Measurements from ENCODE around the gene SPRR5. TPM values are rescaled to one million over a fixed set of nuclear protein-coding genes. Genes with fewer than 3 reads are reported as not detected.

Gene SPRR5
- total RNA-seq, 1 donor from 2014 or later: not detected

- Mint-ChIP-seq H3K27me3 (ENCODE audit: low read depth) (no peaks in the 10 kb centered on the region), H3K9me3 (ENCODE audit: low read depth) (no peaks in the 10 kb centered on the region), H3K27ac (ENCODE audit: unreplicated experiment) (no peak overlapping the region), H3K4me1 (ENCODE audit: low read depth) (no peaks in the 10 kb centered on the region), H3K4me3 (ENCODE audit: unreplicated experiment) (no peak overlapping the region), H3K36me3 (ENCODE audit: low read depth) (no peaks in the 10 kb centered on the region)
- no peak for DNase-seq (ENCODE audit: low spot score)
- TF ChIP-seq CTCF (IDR thresholded peaks at IDR 0.05): no peak
Measured at GRCh38 chr1:152980676-152981075, 33.7 kb downstream of the SPRR5 start.

GRCh38 chr1:152981146-152981871, 34.3 kb downstream of the SPRR5 start:
- H3K27ac Mint-ChIP-seq (ENCODE audit: unreplicated experiment): no peak overlapping the region
- no peak for TF ChIP-seq CTCF (IDR thresholded peaks at IDR 0.05)
- DNase-seq (ENCODE audit: low spot score): no peak
- H3K4me3 Mint-ChIP-seq (ENCODE audit: unreplicated experiment): no peak overlapping the region
- no peaks in the 10 kb centered on the region for H3K36me3 Mint-ChIP-seq (ENCODE audit: low read depth)
- peaks cover under 1% of the 10 kb centered on the region for H3K27me3 Mint-ChIP-seq (ENCODE audit: low read depth)
- H3K9me3 Mint-ChIP-seq (ENCODE audit: low read depth): no peaks in the 10 kb centered on the region
- H3K4me1 Mint-ChIP-seq (ENCODE audit: low read depth): no peaks in the 10 kb centered on the region

- DNase-seq (ENCODE audit: low spot score): no peak
- Mint-ChIP-seq H3K9me3 (ENCODE audit: low read depth) (no peaks in the 10 kb centered on the region), H3K4me3 (ENCODE audit: unreplicated experiment) (no peak overlapping the region), H3K4me1 (ENCODE audit: low read depth) (no peaks in the 10 kb centered on the region), H3K36me3 (ENCODE audit: low read depth) (no peaks in the 10 kb centered on the region), H3K27me3 (ENCODE audit: low read depth) (peaks cover 1% of the 10 kb centered on the region), H3K27ac (ENCODE audit: unreplicated experiment) (no peak overlapping the region)
- TF ChIP-seq CTCF (IDR thresholded peaks at IDR 0.05): no peak
Measured at GRCh38 chr1:152982076-152982475, 35.1 kb downstream of the SPRR5 start.

- H3K27ac Mint-ChIP-seq (ENCODE audit: unreplicated experiment): no peak overlapping the region
- DNase-seq (ENCODE audit: low spot score): no peak
- H3K4me1 Mint-ChIP-seq (ENCODE audit: low read depth): no peaks in the 10 kb centered on the region
- peaks cover 1% of the 10 kb centered on the region for H3K27me3 Mint-ChIP-seq (ENCODE audit: low read depth)
- no peak overlapping the region for H3K4me3 Mint-ChIP-seq (ENCODE audit: unreplicated experiment)
- H3K36me3 Mint-ChIP-seq (ENCODE audit: low read depth): no peaks in the 10 kb centered on the region
- no peaks in the 10 kb centered on the region for H3K9me3 Mint-ChIP-seq (ENCODE audit: low read depth)
- no peak for TF ChIP-seq CTCF (IDR thresholded peaks at IDR 0.05)
Measured at GRCh38 chr1:152983234-152983633, 36.2 kb downstream of the SPRR5 start.

GRCh38 chr1:152983743-152984142, 36.7 kb downstream of the SPRR5 start, which contains the start of gene SPRR1A:
Gene SPRR1A (plus strand): TSS chr1:152984081. CDS start chr1:152985231, 1,150 bp downstream.
- Mint-ChIP-seq H3K4me1 (ENCODE audit: low read depth) (no peaks in the 10 kb centered on the region), H3K9me3 (ENCODE audit: low read depth) (no peaks in the 10 kb centered on the region), H3K27me3 (ENCODE audit: low read depth) (peaks cover 1% of the 10 kb centered on the region), H3K27ac (ENCODE audit: unreplicated experiment) (no peak within 1 kb of the TSS), H3K36me3 (ENCODE audit: low read depth) (no peaks in the 10 kb centered on the region), H3K4me3 (ENCODE audit: unreplicated experiment) (no peak within 1 kb of the TSS)
- TF ChIP-seq CTCF (IDR thresholded peaks at IDR 0.05): no peak
- DNase-seq (ENCODE audit: low spot score): no peak
